Erythroblast (primary cell): ENCODE results near the gene CUL7.
A peak's percentile ranks its signal among the peaks of the same experiment; 100 is the strongest.

Experiments
- DNase-seq, 2 experiments: peaks; one replicate each; lab custom pipeline; 2025; lab: John Stamatoyannopoulos, UW
- GATA1 ChIP-seq: IDR thresholded peaks from 2 replicates; pipeline ENCODE4 v1.6.1; 2011; ENCODE audit warnings: low read depth, mild to moderate bottlenecking, control low read depth, low read length, moderate library complexity
- POLR2A ChIP-seq: IDR thresholded peaks from 2 replicates; pipeline ENCODE4 v1.6.1; 2011; ENCODE audit warnings: mild to moderate bottlenecking, low read length

The CUL7 gene

DNA sequence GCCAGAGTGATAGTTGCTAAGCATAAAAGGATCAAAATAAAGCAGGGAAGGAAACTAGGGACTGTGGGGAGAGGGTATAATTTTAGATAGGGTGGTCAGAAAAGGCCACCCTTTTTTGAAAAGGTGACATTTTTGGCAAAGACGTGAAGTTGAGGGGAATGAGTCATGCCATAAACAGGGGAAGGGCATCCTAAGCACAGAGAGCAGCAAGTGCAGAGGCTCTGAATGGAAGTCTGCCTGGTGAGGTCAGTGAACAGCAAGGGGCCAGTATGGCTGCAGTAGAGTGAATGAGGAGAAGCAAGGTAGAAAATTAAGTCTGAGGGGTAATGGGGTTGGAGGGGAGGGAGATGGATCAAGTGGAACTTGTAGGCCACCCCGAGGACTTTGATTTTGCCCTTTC, 8.2 kb upstream of the CUL7 start:
- TF ChIP-seq GATA1 (no peak), POLR2A (no peak)
- DNase-seq, result no peak

DNA sequence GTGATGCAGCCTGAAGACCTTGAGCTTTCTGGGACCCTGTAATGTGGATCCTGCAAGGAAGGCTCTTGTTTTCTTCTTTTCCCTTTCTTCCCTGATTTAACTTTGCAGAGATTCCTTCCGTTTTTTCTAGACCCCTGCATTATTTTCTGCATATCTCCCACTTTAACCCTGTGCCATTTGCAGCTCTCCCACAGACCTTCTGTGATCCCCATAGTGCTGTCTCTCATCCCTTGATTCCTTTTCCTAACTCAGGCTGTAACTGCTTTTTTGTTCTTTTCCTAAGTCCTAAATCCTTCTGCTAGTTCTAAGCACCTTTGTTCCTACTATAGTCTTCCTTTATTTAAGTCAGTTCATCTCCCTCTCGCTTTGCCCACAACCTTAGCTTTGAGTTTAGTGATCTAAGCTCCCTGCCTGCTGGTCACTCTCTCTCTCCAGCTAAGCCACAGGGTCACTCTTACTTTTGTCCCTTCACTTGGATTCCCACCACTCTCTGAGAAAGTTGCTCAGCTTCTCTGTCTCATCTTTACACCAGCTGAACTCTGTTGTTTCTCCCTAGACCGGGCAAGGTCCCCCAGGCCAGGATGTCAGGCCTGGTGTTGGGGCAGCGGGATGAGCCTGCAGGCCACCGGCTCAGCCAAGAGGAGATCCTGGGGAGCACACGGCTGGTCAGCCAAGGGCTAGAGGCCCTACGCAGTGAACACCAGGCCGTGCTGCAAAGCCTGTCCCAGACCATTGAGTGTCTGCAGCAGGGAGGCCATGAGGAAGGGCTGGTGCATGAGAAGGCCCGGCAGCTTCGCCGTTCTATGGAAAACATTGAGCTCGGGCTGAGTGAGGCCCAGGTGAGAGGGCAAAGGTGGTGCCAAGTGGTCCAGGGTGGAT, 7.3 kb upstream of the CUL7 start:
- DNase-seq, result no peak
- TF ChIP-seq GATA1, result no peak
- TF ChIP-seq POLR2A, result no peak

DNA sequence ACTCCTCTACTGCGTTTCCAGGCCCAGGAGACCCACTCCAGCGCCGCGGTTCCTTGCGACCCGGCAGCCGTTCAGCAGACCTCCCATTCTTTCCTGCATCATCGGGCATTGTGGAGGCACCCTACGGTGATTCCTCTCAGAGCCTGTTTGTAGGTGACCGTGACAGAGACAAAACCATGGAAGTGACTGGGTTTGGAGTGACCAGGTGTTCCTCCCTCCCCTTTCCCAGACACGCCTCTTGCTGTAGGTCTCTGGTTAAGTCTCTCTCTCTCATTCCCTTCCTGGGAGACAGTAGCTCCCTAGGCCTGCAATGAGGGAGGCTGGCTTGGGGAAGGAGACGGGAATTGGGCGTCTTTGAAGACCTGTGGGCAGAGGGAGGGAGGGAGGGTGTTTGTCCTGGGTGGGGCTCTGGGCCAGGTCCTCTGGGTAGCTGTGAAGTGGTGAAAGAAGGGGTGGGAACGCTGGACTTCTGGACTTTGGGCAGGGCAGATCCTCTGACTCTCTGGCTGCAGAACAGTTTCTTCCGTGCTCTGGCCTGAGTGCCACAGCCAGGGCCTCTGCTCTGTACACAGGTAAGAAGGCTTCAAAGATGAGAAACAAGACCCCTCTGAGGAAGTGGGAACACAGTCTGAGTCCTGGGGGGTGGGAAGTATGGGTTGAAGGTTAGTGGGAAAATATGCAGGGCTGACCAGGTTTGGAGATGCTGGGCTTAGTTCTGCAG, 6.5 kb upstream of the CUL7 start:
- TF ChIP-seq POLR2A (no peak), GATA1 (no peak)
- peak; percentile 33 to 55 for DNase-seq

DNA sequence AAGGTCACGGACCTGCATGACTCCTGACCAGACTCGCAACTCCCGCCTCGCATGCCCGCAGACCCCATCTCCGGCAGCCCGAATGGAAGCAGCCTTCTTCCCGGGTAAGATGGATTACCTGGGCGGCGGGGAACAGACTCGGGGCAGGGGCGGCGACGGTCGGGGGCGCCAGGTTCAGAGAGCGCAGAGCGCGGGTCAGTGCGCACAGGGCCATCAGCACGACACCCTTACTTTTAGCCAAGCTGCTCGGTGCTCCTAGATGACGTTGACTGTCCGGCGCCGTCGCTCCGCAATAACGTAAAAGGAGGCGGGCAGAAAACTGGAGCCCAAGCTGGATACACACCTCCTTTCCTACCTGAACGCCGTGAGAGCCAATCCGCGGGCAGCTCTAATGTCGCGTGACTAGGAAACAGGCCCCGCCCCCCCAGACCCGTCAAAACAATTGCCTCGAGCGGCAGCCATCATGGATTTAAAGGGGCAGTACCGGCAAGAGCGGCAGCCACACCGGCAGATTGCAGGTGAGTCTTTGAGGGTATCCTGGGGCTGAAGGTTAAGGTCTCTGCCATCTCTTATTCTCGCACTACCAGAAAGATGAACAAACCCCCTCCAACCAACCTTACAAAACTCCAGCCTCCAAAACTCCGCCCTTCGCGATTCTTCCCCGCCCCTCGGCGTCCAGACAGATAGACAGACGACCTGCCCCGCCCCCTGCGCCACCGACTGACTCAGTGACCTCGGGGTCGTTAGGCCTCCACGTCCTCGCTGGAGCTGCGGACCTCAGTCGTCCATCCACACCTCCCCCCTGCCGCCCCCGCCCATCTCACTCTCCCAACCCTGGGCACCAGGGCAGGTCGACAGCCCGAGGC, 5.8 kb upstream of the CUL7 start, which contains the start of the genes KLC4 and MRPL2:
Gene KLC4 (plus strand): TSS at position 464 of the 866 bp plus-strand sequence. CDS start 1,705 bp downstream, outside the sequence.
Gene MRPL2 (minus strand): TSS at position 267 of the 866 bp plus-strand sequence. CDS start 53 bp downstream, at position 214.
- peak; percentile 100 for DNase-seq
- no peak for TF ChIP-seq GATA1
- peak; percentile 85 for TF ChIP-seq POLR2A

DNA sequence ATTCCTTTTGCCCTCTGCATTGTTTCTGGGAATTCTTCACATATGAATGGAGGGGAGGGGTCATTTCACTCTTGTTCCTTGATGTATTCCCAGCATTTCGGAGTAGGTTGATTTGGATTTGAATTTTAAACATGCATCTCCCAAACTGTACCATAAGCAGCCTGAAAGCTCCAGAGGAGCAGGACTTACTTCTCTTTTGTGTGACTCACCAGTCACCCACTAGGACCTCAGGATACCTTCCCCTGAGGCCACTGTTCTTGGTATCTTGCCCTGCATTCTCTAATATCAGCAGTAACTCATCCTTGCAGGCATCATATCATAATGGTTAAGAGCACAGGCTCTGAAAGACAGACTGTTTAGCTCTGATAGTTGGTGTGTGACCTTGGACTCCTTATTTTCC, 4.9 kb upstream of the CUL7 start:
- TF ChIP-seq GATA1, result no peak
- TF ChIP-seq POLR2A, result no peak
- DNase-seq, result peak; percentile 71 to 89

DNA sequence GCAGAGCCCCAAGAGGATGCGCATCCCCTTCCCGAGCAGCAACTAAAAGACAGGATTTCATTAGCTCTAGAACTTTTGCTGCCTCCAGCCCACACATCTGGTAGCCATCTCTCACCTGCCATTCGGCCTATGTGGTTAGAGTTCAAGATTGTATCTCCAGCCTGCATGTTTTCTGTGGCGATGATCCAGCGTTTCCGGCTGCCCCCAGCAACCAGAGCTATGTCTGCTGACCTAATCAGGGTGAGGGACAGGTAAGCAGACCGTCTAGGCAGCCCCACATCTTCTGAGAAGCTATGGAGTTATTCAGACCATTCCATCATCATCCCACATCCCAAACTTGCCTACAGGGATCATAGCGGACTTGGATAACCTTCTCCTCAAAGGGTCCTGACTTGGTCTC, 2.3 kb upstream of the CUL7 start:
- TF ChIP-seq GATA1, result no peak
- no peak for TF ChIP-seq POLR2A
- DNase-seq, result no peak

DNA sequence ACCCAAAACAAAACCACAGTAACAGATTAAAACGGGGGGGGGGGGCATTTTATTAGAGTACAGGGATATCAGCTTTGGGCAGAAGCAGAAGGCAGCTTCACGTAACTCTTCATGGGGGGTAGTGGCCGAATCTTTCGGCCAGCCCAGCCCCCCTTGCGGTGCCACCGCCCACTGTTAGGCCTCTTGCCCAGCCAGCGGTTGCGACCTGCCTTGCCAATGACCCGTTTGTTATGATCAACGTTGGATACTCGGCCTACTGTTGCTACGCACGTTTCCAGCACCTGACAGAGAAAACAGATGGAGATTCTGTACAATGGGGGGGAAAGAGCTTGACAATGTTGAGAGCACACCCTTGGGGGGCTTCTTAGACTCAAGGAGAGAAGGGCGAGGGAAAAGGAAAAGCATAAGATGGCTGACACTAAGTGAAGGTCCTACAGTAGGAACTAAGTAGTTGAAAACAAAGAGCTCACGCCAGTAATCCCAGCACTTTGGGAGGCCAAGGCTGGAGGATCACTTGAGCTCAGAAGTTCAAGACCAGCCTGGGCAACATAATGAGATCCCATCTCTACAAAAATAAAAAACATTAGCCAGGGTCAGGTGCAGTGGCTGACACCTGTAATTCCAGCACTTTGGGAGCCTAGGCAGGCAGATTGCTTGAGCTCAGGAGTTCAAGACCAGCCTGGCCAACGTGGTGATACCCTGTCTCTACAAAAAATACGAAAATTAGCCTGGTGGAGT, 724 bp upstream of the CUL7 start:
- DNase-seq, result peak; percentile 44 to 48
- TF ChIP-seq GATA1 (no peak), POLR2A (no peak)

DNA sequence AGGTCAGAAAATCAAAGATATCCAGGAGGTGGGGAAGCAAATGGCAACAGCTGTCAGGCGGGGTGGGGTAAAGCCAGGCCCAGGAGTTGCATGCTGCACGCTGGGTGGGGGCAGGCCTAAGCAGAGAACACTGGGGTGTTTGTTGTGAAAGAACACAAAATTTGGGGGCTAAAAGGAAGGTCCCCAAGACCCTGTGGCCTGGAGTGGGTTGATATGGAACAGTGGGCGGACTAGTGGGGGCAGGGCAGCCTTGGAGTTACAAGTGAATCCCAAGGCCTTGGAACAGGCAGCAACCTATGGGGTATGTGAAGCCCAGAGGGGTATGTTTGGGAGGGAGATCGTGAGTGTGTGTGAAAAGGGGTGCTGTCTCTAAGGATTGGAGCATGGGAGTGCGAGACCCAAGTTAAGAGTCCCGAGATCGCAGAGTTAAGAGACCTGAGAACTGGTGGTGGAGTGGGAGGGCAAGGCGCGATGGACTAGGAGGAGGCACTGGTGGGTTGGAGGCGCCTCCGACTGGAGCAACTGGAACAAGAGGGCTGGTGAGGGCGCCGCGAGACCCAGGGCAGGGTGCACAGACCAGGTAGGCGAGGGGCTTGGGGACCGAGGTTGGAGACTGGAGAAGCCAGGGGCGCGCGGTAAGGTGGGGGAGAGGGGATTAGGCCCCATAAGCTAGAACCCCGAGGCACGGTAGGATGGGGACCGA, 658 bp downstream of the CUL7 start:
- no peak for TF ChIP-seq POLR2A
- no peak for TF ChIP-seq GATA1
- DNase-seq, result peak; percentile 58 to 66

DNA sequence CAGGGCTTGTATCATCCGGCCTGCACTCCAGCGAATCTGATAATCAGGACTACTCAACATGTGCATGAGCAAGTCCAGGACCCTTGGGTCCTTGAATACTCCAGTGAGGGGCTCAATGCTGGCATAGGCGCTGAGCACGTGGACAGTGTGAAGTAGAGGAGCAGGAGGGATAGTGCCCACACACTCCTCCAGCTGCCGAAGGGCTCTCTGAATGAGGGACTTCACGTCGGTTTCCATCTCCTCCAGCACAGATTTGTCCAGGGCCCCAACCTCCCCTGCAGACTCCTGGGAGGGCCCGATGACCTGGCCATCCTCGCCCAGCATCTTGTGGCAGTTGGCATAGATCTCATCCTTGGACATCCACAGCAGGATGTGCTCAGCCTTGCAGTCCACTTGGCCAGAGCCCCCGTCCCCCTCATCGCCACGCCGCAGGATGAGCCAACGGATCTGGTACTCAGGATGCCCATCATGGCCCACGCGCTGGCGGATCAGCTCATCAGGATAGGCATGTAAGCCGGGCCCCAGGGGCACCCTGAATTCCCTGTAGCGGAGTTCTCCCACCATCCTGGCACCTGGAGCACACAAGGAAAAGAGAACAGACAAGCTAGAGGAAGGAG, 1.3 kb downstream of the CUL7 start:
- no peak for DNase-seq
- TF ChIP-seq GATA1 (no peak), POLR2A (no peak)

DNA sequence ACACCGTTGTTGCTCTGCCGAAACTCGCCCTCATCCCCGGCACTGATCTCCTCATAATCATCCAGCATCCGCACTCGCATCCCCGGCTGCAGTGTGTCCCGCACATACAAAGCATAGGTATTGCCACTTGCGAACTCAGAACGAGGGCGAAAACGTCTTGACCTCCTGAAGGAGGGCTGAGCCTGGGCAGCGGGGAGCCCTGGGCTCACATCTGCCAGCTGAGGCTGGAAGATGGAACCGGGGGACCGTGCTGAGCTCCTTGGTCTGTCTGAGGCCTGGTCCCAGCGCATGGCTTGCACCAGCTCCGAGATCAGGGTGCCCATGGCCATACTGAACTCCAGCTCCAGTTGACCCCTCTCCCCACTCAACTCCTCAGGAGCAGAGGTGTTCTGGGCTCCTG, 2.7 kb downstream of the CUL7 start:
- DNase-seq, result no peak
- TF ChIP-seq GATA1, result no peak
- no peak for TF ChIP-seq POLR2A

DNA sequence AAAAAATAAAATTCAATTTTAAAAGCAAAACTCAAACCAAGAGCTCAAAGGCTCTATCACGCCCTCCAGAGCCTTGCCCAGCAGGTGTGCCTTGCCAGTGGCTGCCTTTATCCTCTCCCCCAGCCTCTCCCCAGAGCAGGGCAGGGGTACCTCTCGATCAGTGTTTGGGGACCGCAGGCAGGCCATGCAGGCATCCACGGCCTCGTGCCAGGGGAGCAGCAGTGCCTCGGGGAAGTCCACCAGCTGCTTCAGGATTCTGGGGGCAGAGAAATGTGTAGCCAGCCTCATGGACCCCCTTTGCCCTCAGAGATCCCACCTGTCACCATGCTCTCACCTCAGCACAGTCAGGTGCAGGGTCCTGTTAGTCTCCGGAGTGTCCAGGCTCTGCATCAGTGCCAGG, 5.7 kb downstream of the CUL7 start:
- DNase-seq, result no peak
- TF ChIP-seq POLR2A (no peak), GATA1 (no peak)

DNA sequence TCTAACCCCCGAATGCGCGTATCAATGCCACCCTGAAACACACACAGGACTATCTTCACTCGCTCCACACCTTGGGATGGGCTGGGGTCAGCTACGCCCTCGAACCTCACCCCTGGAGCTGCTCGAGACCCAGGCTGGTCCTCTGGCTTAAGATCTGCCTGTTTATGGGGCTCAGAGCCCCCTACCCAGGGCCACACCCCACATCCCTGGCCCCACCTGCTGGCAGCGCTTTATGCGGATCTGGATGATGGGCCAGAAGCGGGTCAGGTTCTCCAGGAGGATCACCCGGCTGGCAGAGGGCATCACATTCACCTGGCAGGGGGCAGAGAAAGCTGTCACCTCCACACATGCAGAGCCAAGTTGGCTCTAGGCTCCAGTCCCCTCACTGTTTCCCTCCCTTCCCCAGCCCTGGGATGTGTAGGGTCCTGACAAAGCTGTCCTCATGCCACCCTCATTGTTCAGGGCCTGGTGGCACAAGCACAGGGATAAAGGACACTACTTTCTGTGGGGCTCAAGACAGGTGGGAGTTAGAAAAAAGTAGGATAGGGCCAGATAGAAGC, 8.2 kb downstream of the CUL7 start:
- TF ChIP-seq POLR2A (no peak), GATA1 (no peak)
- DNase-seq, result no peak
